Urothelium cell line (cell line): ENCODE measurements around the gene ERGIC2.
A peak's percentile ranks its signal among the peaks of the same experiment; 100 is the strongest.
"Not testable (repeated sequence)": the region's sequence is repeated elsewhere in the genome, so short reads cannot be mapped to it uniquely, and the experiment has no call there.

Source experiments
- DNase-seq: peaks from one replicate; pipeline ENCODE4 v3.0.0; 2011; ENCODE audit warnings: low spot score, mixed read lengths
- FAIRE-seq: peaks from 2 replicates; lab custom pipeline; 2011; peaks lifted over from hg19 to GRCh38; lab: Jason Lieb, UNC

Gene ERGIC2, protein sequence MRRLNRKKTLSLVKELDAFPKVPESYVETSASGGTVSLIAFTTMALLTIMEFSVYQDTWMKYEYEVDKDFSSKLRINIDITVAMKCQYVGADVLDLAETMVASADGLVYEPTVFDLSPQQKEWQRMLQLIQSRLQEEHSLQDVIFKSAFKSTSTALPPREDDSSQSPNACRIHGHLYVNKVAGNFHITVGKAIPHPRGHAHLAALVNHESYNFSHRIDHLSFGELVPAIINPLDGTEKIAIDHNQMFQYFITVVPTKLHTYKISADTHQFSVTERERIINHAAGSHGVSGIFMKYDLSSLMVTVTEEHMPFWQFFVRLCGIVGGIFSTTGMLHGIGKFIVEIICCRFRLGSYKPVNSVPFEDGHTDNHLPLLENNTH

DNA sequence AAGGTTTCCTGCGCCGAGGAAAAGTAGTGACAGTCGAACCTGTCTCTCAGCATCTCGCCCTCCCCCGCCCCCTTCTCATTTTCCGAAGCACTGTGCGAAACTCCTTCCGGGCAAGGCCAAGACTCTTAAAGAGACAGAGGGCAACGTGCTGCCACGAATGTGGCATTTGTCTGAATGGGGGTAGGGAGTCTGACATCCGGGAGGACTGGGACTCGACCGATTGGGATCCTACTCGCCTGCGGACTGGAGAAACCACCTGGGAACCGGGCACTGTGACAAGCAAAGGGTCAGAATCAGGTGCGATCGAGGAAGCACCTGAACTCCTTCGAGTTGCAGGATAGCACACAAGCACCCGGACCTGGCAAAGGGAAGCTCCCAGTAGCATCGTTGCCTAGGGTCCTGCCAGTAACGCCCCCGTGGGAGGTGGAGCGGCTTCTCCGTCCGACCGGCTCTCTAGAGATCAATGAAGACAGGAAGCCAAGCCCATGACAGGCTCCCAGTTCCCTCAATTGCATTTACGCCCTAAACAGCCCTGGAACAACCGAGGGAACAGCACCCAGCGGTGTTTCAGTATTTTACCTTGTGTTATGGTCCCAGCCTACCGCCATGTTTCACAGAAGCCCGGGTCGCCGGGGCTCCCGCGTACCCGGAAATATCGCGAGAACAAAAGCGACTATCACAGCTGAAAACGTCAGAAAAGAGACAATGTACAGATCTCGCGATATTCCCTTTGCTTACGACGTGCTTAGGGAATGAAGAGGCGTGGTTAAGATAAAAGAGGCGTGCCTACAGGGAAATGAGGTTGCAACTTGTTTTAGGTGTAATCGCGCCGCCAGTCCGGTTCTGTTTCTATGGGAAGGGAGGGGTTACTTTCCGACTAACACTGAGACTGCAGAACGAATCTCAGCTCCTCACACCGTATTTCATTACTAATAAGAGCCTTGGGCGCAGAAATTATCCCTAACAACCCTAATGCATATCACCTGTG is at the start of gene ERGIC2:
TSS of gene ERGIC2 (minus strand) at position 637 of the 988 bp plus-strand sequence. CDS start 9,539 bp downstream, outside the sequence.
- peak; percentile 94 for DNase-seq
- FAIRE-seq: no peak

DNA sequence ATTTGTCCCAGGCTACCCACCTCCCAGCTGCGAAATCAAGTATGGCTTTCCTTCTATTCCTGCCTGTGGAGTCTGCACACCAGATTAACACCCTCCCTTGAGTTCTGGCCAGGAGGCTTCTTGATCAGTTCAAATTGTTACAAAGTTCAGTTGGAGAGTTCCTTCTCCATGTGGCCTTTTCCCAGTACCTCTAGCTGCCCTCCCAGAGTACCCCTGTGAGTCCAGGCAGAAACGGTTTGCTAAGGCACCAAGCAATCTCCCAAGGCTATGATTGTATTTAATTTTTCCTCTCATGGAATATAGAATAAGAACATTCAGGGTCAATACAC is 49.7 kb upstream of the ERGIC2 start:
- no peak for FAIRE-seq
- no peak for DNase-seq

DNA sequence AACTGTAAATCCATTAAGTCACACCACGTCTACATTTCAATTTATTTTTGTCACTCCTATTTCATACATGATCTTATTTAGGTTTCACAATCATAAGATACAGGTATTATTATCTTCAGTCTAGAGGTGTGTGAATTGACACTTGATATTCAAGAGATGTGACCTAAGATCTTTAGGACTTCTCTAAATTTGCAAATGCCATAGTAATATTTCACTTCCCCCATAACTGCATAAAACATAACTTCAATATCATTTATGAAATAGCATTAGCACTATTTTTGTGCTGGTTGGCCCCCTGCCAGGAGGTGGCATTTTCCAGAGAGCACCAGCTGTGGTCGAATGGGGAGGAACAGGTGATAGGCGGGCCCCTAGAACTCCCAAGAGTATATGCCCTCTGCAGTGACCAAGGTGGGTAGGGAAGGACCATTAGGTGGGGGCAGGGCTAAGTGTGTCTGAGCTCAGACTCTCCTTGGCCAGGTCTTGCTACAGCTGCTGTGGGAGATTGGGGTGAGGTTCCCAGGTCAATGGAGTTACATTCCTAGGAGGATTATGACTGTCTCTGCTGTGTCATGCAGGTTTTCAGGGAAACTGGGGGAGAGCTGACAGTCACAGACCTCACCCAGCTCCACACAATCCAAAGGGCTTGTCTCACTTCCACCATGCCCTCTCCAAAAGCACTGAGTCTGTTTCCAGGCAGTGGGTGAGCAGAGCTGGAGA is 49.2 kb upstream of the ERGIC2 start:
- FAIRE-seq: no peak
- DNase-seq: no peak

DNA sequence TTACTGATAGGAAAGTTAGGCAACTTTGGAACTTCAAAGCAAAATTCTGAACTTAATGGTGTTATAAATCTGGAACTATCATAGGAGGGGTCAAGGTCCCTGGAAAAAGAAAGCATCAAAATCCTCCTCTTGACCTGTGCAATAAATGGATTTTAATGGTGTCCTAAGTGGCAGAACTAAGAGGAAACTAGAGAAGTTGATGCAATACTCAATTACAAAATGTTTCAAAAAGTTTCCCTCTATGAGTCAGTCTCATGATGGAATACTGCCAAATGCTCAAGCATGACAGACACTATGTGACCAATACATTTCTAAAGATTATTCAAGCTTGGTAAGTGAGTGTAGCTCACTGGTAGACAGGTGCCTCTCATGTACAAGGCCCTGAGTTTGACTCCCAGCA is 47.7 kb upstream of the ERGIC2 start:
- DNase-seq (peak; percentile 17), FAIRE-seq (no peak)

DNA sequence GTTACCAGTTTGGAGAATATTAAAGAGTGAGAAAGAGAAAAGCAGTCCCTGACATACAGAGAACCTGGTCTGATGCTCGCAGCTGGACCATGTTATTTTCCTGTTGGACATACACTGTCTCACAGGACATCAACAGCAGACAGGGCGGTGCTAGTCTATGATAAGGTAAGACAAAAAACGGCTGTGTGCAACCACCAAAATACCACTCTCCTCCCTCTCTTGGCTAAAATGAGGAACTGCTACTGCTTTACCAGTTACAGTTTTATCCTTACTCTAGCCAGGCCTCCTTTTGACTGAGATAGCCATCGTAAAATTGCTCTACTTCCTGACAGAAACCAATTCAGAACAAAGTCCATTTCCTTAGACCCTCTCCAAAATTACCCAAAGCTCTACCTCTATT is 47.0 kb upstream of the ERGIC2 start:
- no peak for FAIRE-seq
- DNase-seq: no peak

DNA sequence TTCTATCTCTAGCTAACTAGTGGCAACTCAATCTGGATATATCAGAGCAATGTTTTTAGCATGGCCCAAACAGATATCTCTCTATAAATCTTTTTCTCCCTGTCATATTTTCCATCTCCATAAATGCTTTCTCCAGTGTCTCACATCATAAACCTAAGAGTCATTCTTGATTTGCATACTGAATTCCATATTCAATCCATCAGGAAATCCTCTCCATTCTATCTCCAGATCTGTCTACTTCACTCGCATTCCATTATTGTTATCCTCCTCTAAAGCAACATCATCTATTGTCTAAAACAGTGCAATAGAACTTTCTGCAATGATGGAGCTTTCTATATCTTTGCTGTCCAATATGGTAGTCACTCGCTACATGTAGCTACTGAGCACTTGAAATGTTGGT is 45.5 kb upstream of the ERGIC2 start:
- no peak for DNase-seq
- FAIRE-seq: no peak

DNA sequence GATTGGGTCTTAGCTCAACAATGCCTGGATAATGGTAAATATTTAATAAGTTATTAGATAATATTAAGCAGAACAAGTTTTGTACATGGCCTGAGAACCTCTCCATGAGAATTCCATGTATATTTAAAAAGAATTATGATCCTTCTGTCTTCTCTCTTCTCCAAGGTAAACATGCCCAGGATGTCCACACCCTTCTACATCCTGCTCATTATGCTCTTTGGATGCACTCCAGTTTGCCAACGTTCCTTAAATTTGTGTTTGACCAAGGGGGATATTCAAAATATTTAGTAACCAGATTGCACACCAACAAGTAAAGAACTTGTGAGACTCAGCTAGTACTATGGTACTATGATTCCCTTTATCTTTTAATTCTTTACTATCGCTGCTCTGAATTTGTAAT is 44.8 kb upstream of the ERGIC2 start:
- DNase-seq (no peak), FAIRE-seq (no peak)

DNA sequence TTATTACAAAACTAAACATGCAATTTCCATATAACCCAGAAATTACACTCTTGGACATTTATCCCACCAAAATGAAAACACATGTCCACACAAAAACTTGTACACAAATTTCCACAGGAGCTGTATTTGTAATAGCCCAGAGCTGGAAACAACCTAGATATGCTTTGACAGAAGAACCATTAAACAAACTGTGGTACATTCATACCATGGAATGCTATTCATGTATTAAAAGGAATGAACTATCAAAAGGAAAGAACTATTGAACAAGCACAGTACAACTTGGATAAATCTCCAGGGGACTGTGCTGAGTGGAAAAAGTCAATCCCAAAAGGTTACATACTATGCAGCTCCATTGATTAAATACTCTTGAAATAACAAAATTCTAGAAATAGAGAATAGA is 35.8 kb upstream of the ERGIC2 start:
- FAIRE-seq (no peak), DNase-seq (no peak)

DNA sequence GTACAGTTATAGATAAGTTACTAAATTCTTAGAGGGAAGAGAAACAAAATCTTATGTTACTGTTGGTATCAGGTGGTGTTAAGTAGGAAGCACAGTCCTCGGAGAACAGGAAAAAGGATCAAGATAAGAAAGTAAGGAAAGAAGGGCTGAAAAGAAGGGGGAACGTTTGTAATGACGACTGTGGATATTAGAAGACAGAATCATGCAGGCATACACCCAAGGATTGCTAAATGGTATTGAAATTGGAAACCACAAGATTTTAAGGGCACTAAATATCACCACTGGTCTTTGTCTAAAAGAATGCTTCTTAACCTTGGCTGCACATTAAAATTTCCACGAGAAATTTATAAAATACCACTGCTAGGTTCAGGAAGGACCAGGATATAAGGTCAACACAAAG is 34.1 kb upstream of the ERGIC2 start:
- no peak for DNase-seq
- FAIRE-seq: no peak

DNA sequence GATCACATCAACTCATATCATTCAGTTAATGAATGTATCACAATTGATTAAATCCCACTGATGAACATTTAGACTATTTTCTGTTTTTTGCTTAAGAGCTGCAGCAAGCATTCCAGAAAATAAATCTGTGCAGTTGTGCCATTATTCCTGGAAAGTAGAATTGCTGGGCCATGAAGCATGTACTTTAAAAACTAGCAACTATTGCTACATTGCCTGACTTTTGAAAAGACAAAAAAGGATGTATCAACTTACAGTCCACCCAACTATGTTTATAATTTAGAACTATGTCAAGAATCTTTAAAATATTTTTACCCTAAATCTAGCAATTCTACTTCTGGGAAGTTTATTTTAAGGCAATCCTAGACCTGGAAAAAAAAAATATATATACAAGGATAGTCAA is 33.4 kb upstream of the ERGIC2 start:
- no peak for DNase-seq
- no peak for FAIRE-seq

DNA sequence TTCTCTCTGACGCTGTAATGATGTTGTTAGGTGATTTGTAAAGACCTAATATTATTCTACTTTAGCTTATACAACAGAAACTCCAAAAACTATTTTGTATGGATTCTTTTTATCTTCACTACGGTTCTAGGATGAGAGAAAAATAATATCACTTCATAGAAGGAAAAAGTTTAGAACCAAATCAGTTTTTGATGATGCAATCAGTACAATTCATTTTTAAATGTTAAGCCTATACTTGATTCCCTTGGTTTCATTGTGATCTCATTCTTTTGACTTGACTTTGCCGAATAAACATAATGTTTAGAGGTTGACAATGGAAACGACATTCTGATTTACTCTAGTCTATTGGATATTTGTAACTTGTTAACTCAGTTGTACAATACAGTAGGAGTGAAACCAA is 24.6 kb upstream of the ERGIC2 start:
- no peak for FAIRE-seq
- no peak for DNase-seq

DNA sequence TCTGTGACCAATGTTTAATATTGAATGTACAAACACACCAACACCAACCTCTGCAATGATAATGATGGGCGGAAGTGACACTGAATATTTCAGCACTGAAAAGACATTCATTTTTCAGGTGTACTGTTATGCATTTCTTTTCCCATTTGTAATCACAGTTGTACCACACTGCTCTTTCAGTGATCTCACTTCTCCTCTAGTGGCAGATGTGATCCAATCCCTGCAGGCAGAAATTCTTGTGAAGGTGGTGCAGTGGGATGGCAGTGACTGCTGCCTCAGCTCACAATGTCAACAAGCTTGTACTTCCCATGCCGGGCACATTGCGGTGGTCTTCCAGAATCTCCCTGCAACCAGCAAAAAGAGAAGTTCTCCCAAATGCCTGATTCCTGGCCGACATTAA is 23.0 kb upstream of the ERGIC2 start:
- FAIRE-seq (no peak), DNase-seq (no peak)

DNA sequence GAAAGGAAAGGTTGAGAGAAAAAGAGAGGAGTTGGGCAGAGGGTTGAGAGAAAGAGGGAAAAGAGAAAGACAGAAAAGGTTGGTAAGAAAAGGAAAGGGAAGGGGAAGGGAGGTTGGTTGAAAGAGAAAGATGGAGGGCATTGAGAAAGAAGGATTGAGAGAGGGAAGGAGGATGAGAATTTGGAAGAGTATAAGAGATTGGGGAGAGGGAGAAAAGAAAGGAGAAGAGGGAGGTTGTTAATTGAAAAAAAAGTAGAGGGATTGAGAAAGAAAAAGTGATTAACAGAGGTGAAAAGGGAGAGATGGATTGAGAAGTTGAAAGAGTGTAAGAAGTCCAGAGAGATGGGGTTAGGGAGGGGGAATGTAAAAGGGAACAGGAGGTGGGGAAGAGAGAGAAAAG is 21.5 kb upstream of the ERGIC2 start:
- DNase-seq (no peak), FAIRE-seq (no peak)

DNA sequence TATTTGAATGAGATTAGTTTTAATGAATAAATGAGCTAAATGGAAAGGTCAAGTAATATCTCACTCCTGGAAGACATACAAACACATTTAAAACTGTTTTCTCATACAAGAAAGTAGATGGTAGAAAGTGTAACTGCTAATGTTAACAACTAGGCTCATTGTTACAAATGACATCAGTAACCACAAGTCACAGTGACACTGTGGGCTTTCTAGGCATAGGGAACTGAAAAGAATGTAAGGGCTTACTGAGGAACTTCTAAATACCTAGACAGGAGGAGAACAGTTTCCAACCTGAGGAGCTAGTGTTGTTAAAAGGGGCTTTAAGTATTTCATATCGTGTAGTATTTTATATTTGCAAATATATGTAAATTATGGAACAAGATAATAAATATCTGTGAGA is 17.5 kb upstream of the ERGIC2 start:
- DNase-seq (no peak), FAIRE-seq (no peak)

DNA sequence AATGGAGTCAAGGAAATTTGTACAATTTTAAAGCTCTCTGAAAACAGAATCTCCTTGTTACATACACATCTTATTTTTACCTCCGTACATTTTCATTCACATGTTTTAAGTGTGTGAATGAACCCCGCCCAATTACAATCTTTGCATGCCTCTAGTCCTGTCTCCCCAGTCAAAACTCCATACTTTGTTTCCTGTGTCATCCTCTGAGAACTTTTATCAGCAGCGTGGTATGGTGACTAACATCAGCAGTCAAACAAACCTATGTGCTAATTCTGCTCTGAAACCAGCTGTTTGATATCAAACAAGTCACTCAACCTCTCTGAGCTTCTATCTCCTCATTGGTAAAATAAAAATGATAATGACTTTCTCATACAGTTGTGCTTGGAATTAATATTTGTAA is 15.8 kb upstream of the ERGIC2 start:
- no peak for FAIRE-seq

DNA sequence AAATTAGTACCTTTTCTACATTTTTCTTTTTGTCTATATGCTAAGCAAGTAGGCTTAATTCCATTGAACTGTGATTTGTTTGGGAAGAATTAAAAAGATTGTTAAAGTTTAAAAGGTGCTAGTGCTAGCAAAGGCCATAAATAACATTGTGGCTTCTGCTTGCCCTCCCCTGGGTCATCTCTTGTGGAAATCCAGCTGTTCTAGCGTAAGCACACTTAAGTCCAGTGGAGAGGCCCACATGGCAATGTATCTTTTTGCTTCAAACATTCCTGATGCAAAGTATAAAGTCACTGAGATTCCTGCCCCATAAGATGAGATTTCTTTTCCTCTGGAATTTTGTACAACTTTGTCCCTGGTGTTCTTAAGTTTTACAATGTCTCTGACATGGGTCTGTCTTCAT is 14.4 kb upstream of the ERGIC2 start:
- no peak for DNase-seq
- no peak for FAIRE-seq

More for the DNA sequence above, 15.8 kb upstream of the ERGIC2 start:
- no peak for DNase-seq

DNA sequence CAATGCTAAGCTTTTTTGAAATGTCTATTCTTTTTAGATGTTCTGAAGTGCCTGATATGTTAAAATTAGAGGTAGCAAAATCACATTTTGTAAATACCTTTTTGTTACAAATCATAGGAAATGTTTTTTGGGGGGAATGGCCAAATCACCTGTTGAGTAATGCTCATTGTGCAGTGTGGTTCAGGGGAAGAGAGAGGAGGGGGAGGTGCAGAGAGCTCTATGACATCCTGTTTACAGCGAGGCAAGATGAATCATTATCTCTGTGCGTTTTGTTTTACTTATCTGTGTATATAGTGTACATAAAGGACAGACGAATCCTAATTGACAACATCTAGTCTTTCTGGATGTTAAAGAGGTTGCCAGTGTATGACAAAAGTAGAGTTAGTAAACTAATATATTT is 9.4 kb upstream of the ERGIC2 start:
- FAIRE-seq, DNase-seq: not testable (repeated sequence)

DNA sequence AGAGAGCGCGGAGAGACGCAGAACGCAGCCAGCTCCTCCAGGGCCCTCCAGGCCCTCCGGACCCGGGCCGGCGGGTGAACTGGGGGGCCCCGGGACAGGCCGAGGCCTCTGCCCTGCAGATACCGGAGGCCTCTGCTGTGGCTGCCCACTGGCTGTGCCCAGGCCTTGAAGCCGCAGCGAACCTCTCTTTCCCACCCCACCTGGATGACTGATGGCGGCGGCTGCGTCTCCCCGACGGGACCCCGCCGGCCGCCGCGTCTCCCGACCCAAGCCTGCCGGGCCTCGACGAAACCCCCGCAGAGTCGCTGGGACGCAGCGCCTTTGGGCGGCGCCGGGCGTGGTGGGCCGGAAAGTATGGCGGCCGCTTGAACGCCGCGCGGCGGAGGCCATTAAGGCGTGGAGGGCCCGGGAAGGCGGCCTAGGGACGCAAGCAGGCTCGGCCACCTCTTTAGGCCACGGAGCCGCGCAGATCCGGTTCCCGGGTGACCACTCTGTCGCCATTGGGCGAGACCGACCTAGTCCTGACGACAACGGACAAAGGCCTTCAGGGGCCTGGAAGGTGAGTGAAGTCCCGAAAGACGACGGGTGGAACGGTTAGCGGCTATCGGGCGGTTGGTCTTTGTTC is 8.4 kb upstream of the ERGIC2 start:
- FAIRE-seq (no peak), DNase-seq (no peak)

DNA sequence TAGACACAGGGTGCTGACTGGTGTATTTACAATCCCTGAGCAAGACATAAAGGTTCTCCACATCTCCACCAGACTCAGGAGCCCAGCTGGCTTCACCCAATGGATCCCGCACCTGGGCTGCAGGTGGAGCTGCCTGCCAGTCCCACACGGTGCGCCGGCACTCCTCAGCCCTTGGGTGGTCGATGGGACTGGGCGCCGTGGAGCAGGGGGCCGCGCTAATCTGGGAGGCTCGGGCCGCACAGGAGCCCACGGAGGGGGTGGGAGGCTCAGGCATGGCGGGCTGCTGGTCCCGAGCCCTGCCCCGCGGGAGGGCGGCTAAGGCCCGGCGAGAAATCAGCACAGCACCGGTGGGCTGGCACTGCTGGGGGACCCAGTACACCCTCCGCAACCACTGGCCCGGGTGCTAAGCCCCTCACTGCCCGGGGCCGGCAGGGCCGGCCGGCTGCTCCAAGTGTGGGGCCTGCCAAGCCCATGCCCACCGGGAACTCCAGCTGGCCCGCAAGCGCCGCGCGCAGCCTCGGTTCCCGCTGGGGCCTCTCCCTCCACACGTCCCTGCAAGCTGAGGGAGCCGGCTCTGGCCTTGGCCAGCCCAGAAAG is 5.2 kb upstream of the ERGIC2 start:
- not testable (repeated sequence) for DNase-seq, FAIRE-seq

DNA sequence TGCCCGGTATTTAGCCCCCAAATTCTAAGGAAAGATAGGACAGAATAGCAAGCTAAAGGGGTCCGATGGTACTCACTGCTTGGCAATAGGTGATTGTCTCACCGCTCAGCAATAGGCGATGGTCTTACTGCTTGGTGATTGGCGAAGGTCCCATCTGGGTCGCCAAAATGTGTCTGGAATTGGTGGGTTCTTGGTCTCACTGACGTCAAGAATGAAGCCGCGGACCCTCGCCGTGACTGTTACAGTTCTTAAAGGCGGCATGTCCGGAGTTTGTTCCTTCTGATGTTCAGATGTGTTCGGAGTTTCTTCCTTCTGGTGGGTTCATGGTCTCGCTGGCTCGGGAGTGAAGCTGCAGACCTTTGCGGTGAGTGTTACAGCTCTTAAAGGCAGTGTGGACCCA is 4.2 kb upstream of the ERGIC2 start:
- not testable (repeated sequence) for DNase-seq, FAIRE-seq
